Central memory CD8-positive, alpha-beta T cell (primary cell): ENCODE data around the gene ADRB2.

Experiments
- ATAC-seq: fragments of 150-1000 bp; cut with Tn5 transposase; replicated peaks from 2 replicates; pipeline ENCODE4 v1.10.0; 2022; ENCODE audit warnings: mild to moderate bottlenecking, moderate FRiP score, moderate number of reproducible peaks; ENCODE audit not compliant: poor library complexity, severe bottlenecking; ENCODE audit errors: extremely low read depth
- DNase-seq, 2 donors: peaks; one replicate each; pipeline ENCODE4 v3.0.0; 2021; ENCODE audit warnings: low spot score in 2 of 2
- H3K27ac Mint-ChIP-seq: one replicate; pipeline ENCODE4 v1.8.0; 2022; ENCODE audit warnings: low read depth, mild to moderate bottlenecking, moderate library complexity, mixed read lengths
- H3K27me3 Mint-ChIP-seq: one replicate; pipeline ENCODE4 v1.8.0; 2022; ENCODE audit warnings: mixed read lengths
- H3K36me3 Mint-ChIP-seq: one replicate; pipeline ENCODE4 v1.8.0; 2022; ENCODE audit warnings: mild to moderate bottlenecking, moderate library complexity, mixed read lengths; ENCODE audit not compliant: insufficient read depth
- H3K4me1 Mint-ChIP-seq: one replicate; pipeline ENCODE4 v1.8.0; 2022; ENCODE audit warnings: mixed read lengths
- H3K4me3 Mint-ChIP-seq: one replicate; pipeline ENCODE4 v1.8.0; 2022; ENCODE audit warnings: mild to moderate bottlenecking, moderate library complexity, mixed read lengths
- H3K9me3 Mint-ChIP-seq: one replicate; pipeline ENCODE4 v1.8.0; 2022; ENCODE audit warnings: mixed read lengths

Gene ADRB2

GRCh38 chr5:148838357-148838756 is 11.9 kb downstream of the ADRB2 start:
- Mint-ChIP-seq H3K9me3 (no peaks in the 10 kb centered on the region), H3K4me3 (no peak overlapping the region), H3K27ac (peak overlapping the region; percentile 76), H3K27me3 (no peaks in the 10 kb centered on the region), H3K4me1 (peaks cover 88% of the 10 kb centered on the region), H3K36me3 (peaks cover 23% of the 10 kb centered on the region)
- ATAC-seq (no peak), DNase-seq (no peak)

DNA sequence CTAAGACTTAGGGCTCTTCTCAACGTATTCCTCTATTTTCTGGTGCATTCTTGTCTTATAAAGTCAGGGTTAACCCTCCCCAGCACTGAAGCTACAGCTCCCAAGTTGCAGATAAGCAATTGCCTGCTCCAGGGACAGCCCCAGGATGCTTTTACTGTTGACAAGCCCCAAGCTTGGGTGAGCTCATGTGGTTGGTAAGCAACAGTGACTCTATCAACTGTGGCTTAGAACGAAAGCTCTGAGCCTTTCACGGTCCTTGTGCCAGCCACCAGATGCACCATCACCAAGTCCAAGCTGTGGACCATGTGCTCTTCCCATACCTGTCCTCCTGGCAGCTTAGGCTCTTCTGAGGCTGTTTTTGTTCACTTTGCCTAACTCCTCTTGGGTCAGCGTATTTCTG is 13.5 kb downstream of the ADRB2 start:
- DNase-seq (no peak), ATAC-seq (no peak)
- Mint-ChIP-seq H3K4me3 (peak overlapping the region; percentile 54), H3K27me3 (no peaks in the 10 kb centered on the region), H3K36me3 (peaks cover 19% of the 10 kb centered on the region), H3K4me1 (peaks cover 92% of the 10 kb centered on the region), H3K9me3 (no peaks in the 10 kb centered on the region), H3K27ac (peak overlapping the region; percentile 76)

GRCh38 chr5:148840531-148840930 is 14.1 kb downstream of the ADRB2 start:
- ATAC-seq: no peak
- H3K27ac Mint-ChIP-seq: peak overlapping the region; percentile 76
- H3K27me3 Mint-ChIP-seq: no peaks in the 10 kb centered on the region
- peak overlapping the region; percentile 54 for H3K4me3 Mint-ChIP-seq
- peaks cover 17% of the 10 kb centered on the region for H3K36me3 Mint-ChIP-seq
- peaks cover 92% of the 10 kb centered on the region for H3K4me1 Mint-ChIP-seq
- no peaks in the 10 kb centered on the region for H3K9me3 Mint-ChIP-seq
- no peak for DNase-seq

DNA sequence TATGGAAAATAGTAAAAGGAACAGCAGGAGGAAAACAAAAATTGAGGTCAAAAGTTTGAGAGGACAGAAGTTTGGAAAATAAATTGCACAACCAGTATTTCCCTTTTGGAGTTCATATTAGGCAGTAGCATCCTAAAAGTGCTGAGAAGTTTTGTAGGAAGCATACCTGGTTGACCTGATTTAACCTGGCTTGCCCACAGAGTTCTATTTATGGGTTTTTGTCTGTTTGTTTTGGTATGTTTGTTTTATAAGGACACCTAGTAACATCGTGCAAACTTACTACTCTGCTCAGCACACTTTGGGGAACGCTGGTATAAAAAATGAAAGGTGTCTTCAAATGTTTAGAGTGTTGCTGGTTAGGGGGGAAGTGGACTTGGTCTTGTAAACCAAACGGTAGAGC is 15.1 kb downstream of the ADRB2 start:
- peaks cover 15% of the 10 kb centered on the region for H3K36me3 Mint-ChIP-seq
- no peaks in the 10 kb centered on the region for H3K9me3 Mint-ChIP-seq
- DNase-seq (no peak), ATAC-seq (no peak)
- H3K4me1 Mint-ChIP-seq: peaks cover 88% of the 10 kb centered on the region
- no peak overlapping the region for H3K4me3 Mint-ChIP-seq
- H3K27ac Mint-ChIP-seq: peak overlapping the region; percentile 71
- no peaks in the 10 kb centered on the region for H3K27me3 Mint-ChIP-seq

- no peak for DNase-seq
- H3K4me1 Mint-ChIP-seq: peaks cover 82% of the 10 kb centered on the region
- peak overlapping the region; percentile 71 for H3K27ac Mint-ChIP-seq
- H3K9me3 Mint-ChIP-seq: no peaks in the 10 kb centered on the region
- peak overlapping the region; percentile 13 for H3K4me3 Mint-ChIP-seq
- no peaks in the 10 kb centered on the region for H3K27me3 Mint-ChIP-seq
- peaks cover 10% of the 10 kb centered on the region for H3K36me3 Mint-ChIP-seq
- ATAC-seq: no peak
These were observed 15.8 kb downstream of the ADRB2 start for GRCh38 chr5:148842161-148842560.

- Mint-ChIP-seq H3K27ac (peak overlapping the region; percentile 70), H3K36me3 (peaks cover 9% of the 10 kb centered on the region), H3K4me1 (peaks cover 84% of the 10 kb centered on the region), H3K9me3 (peaks cover 6% of the 10 kb centered on the region), H3K27me3 (no peaks in the 10 kb centered on the region), H3K4me3 (no peak overlapping the region)
- ATAC-seq (no peak), DNase-seq (no peak)
These were observed 17.3 kb downstream of the ADRB2 start for GRCh38 chr5:148843510-148844318.

- DNase-seq: peak; percentile 42 to 70
- H3K4me1 Mint-ChIP-seq: peaks cover 86% of the 10 kb centered on the region
- peak overlapping the region; percentile 27 for H3K4me3 Mint-ChIP-seq
- peak overlapping the region; percentile 70 for H3K27ac Mint-ChIP-seq
- H3K9me3 Mint-ChIP-seq: peaks cover 6% of the 10 kb centered on the region
- peaks cover 13% of the 10 kb centered on the region for H3K36me3 Mint-ChIP-seq
- peak; percentile 70 for ATAC-seq
- no peaks in the 10 kb centered on the region for H3K27me3 Mint-ChIP-seq
These were observed 18.2 kb downstream of the ADRB2 start for GRCh38 chr5:148844433-148845280.

DNA sequence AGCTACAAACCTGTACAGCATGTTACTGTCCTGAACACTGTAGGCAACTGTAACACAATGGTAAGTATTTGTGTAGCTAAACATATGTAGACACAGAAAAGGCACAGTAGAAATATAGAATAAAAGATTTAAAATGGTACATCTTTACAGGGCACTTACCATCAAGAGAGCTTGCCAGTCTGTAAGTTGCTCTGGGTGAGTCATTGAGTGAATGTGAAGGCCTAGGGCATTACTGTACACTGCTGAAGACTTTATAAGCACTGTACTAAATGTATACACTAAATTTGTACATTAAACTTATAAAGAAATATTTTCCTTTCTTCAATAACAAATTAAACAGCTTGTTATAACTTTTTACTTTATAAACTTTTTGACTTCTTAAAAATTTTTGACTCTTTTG is 20.5 kb downstream of the ADRB2 start:
- H3K4me3 Mint-ChIP-seq: no peak overlapping the region
- H3K4me1 Mint-ChIP-seq: peaks cover 86% of the 10 kb centered on the region
- no peaks in the 10 kb centered on the region for H3K27me3 Mint-ChIP-seq
- peaks cover 14% of the 10 kb centered on the region for H3K36me3 Mint-ChIP-seq
- ATAC-seq: no peak
- DNase-seq: no peak
- H3K27ac Mint-ChIP-seq: no peak overlapping the region
- peaks cover 6% of the 10 kb centered on the region for H3K9me3 Mint-ChIP-seq

GRCh38 chr5:148847456-148847855 is 21.0 kb downstream of the ADRB2 start:
- ATAC-seq (no peak), DNase-seq (no peak)
- Mint-ChIP-seq H3K27me3 (no peaks in the 10 kb centered on the region), H3K4me3 (peak overlapping the region; percentile 74), H3K36me3 (peaks cover 14% of the 10 kb centered on the region), H3K27ac (peak overlapping the region; percentile 95), H3K4me1 (peaks cover 85% of the 10 kb centered on the region), H3K9me3 (peaks cover 6% of the 10 kb centered on the region)

GRCh38 chr5:148848393-148849031 is 22.1 kb downstream of the ADRB2 start:
- no peaks in the 10 kb centered on the region for H3K27me3 Mint-ChIP-seq
- H3K27ac Mint-ChIP-seq: peak overlapping the region; percentile 95
- peaks cover 88% of the 10 kb centered on the region for H3K4me1 Mint-ChIP-seq
- DNase-seq (peak in 1 of 2 donors; percentile 33), ATAC-seq (peak; percentile 47)
- peaks cover 6% of the 10 kb centered on the region for H3K9me3 Mint-ChIP-seq
- peaks cover 12% of the 10 kb centered on the region for H3K36me3 Mint-ChIP-seq
- H3K4me3 Mint-ChIP-seq: peak overlapping the region; percentile 74

GRCh38 chr5:148849461-148849860 is 23.1 kb downstream of the ADRB2 start:
- Mint-ChIP-seq H3K4me3 (peak overlapping the region; percentile 74), H3K9me3 (peaks cover 6% of the 10 kb centered on the region), H3K4me1 (peaks cover 88% of the 10 kb centered on the region), H3K27ac (peak overlapping the region; percentile 95), H3K27me3 (no peaks in the 10 kb centered on the region), H3K36me3 (peaks cover 16% of the 10 kb centered on the region)
- peak in 1 of 2 donors; percentile 60 for DNase-seq
- ATAC-seq: peak; percentile 79

DNA sequence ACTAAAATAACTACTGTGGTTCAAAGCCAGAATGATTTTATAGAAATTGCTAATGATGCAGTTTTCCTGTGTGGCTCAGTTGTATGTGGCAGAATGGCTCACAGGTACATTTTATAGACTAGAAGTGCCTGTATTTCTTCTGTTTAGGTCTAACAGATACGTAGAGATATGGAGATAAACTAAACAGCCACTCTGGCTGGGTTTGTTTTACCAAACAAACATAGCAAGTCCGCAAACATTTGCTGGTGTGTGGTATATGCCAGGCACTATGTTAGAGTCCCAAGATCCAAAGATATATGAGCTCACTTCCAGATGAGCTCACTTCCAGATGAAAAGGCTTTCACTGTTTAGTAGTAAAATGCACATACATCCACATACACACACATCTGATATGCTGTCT is 24.4 kb downstream of the ADRB2 start:
- Mint-ChIP-seq H3K4me1 (peaks cover 88% of the 10 kb centered on the region), H3K27ac (peak overlapping the region; percentile 95), H3K4me3 (peak overlapping the region; percentile 74), H3K36me3 (peaks cover 17% of the 10 kb centered on the region), H3K9me3 (peaks cover 6% of the 10 kb centered on the region), H3K27me3 (no peaks in the 10 kb centered on the region)
- no peak for ATAC-seq
- no peak for DNase-seq
